H1 (cell line): ENCODE data around the gene NEURL1. TPM values are rescaled to one million over a fixed set of nuclear protein-coding genes. Genes with fewer than 3 reads are reported as not detected.

Source experiments
- CTCF ChIA-PET: fragments of 300-600 bp; sonication (Branson Sonifier 250); formaldehyde crosslinking; loops from one replicate; lab custom pipeline; 2021; ENCODE audit not compliant: partially characterized antibody; lab: Charles Lee
- POLR2A ChIA-PET: fragments of 300-600 bp; sonication (Branson Sonifier 250); formaldehyde crosslinking; loops from one replicate; lab custom pipeline; 2021; ENCODE audit warnings: inconsistent platforms; ENCODE audit not compliant: partially characterized antibody; lab: Charles Lee
- DNase-seq, 2 experiments: peaks; one replicate each; pipeline versions ENCODE4 v3.0.0 to v3.0.0-alpha.2; 2010 to 2022; ENCODE audit warnings: low spot score in 2 of 2, low read depth in 1 of 2, mixed read lengths in 1 of 2
- FAIRE-seq: peaks from 2 replicates; lab custom pipeline; 2011; peaks lifted over from hg19 to GRCh38; lab: Jason Lieb, UNC
- H2AFZ ChIP-seq: 2 replicates; pipeline ENCODE4 v1.8.1; 2012; ENCODE audit warnings: low read length, inconsistent platforms
- H2AK5ac ChIP-seq: 2 replicates; pipeline ENCODE4 v1.6.1; 2013; ENCODE audit warnings: low read depth, low read length
- H2BK120ac ChIP-seq: replicated peaks from 2 replicates; pipeline ENCODE3; 2013; ENCODE audit warnings: low read depth, low read length, inconsistent platforms
- H2BK12ac ChIP-seq: 2 replicates; pipeline ENCODE4 v1.6.1; 2013; ENCODE audit warnings: low read depth, low read length
- H2BK15ac ChIP-seq: 2 replicates; pipeline ENCODE4 v1.6.1; 2013; ENCODE audit warnings: low read length
- H2BK20ac ChIP-seq: 2 replicates; pipeline ENCODE4 v1.6.1; 2013; ENCODE audit warnings: low read length
- H2BK5ac ChIP-seq: 2 replicates; pipeline ENCODE4 v1.6.1; 2013; ENCODE audit warnings: low read depth, low read length
- H3K14ac ChIP-seq: 2 replicates; pipeline ENCODE4 v1.6.1; 2013; ENCODE audit warnings: inconsistent platforms; ENCODE audit not compliant: insufficient read length
- H3K18ac ChIP-seq: 2 replicates; pipeline ENCODE4 v1.6.1; 2013; ENCODE audit warnings: low read length; ENCODE audit errors: extremely low read depth
- H3K23ac ChIP-seq: 2 replicates; pipeline ENCODE4 v1.6.1; 2013; ENCODE audit warnings: inconsistent platforms; ENCODE audit not compliant: insufficient read length
- H3K23me2 ChIP-seq: 2 replicates; pipeline ENCODE4 v1.6.1; 2013; ENCODE audit warnings: low read depth, low read length
- H3K27ac ChIP-seq: 2 replicates; pipeline ENCODE4 v1.6.1; 2011; ENCODE audit warnings: low read depth, low read length, inconsistent platforms
- H3K27me3 ChIP-seq, 4 experiments: replicated peaks in 1 of 4; 1 replicate in 1 of 4; 2 replicates in 3 of 4; pipeline versions ENCODE4 v1.6.1 to v1.8.1; 2011 to 2013; ENCODE audit warnings: low read length in 3 of 4, mild to moderate bottlenecking in 3 of 4, inconsistent platforms in 2 of 4, mixed read lengths in 2 of 4, moderate library complexity in 1 of 4; ENCODE audit not compliant: control insufficient read depth in 3 of 4, insufficient read depth in 3 of 4; ENCODE audit errors: extremely low read depth in 1 of 4
- H3K36me3 ChIP-seq, 4 experiments: 2 replicates each; pipeline versions ENCODE4 v1.6.1 to v1.8.1; 2011 to 2013; ENCODE audit warnings: mild to moderate bottlenecking in 4 of 4, low read length in 3 of 4, moderate library complexity in 2 of 4, control low read depth in 1 of 4, inconsistent platforms in 1 of 4; ENCODE audit not compliant: insufficient read depth in 4 of 4, control insufficient read depth in 2 of 4
- H3K4ac ChIP-seq: replicated peaks from 2 replicates; pipeline ENCODE3; 2013; ENCODE audit warnings: low read length, low read depth, mixed read lengths, inconsistent platforms; ENCODE audit not compliant: insufficient read length
- H3K4me1 ChIP-seq, 4 experiments: replicated peaks in 1 of 4; 1 replicate in 1 of 4; 2 replicates in 3 of 4; pipeline versions ENCODE4 v1.6.1 to v1.8.1; 2011 to 2013; ENCODE audit warnings: low read length in 3 of 4, inconsistent platforms in 2 of 4, mixed read lengths in 1 of 4; ENCODE audit not compliant: insufficient read depth in 4 of 4, control insufficient read depth in 3 of 4
- H3K4me2 ChIP-seq, 2 experiments: 2 replicates each; pipeline versions ENCODE4 v1.6.1 to v1.8.1; 2011 to 2013; ENCODE audit warnings: low read depth in 2 of 2, low read length in 2 of 2, control low read depth in 1 of 2, inconsistent platforms in 1 of 2, mild to moderate bottlenecking in 1 of 2; ENCODE audit not compliant: insufficient read depth in 1 of 2
- H3K4me3 ChIP-seq, 4 experiments: fragments of 200-600, 300-600 bp in 1 of 4; sonication (generic), shearing (Covaris generic), sonication (Bioruptor Twin) in 1 of 4; 2 replicates each; pipeline versions ENCODE4 v1.5.1 to v1.8.1; 2011 to 2016; ENCODE audit warnings: low read length in 4 of 4, low read depth in 3 of 4, control low read depth in 2 of 4, inconsistent platforms in 2 of 4, mild to moderate bottlenecking in 2 of 4, mixed read lengths in 1 of 4, moderate library complexity in 1 of 4; ENCODE audit not compliant: insufficient read depth in 2 of 4; ENCODE audit errors: extremely low read depth in 1 of 4
- H3K56ac ChIP-seq: replicated peaks from 2 replicates; pipeline ENCODE3; 2013; ENCODE audit warnings: low read depth, mild to moderate bottlenecking, mixed read lengths, low read length, inconsistent platforms; ENCODE audit not compliant: insufficient read length
- H3K79me1 ChIP-seq: 2 replicates; pipeline ENCODE4 v1.6.1; 2013; ENCODE audit warnings: low read depth, low read length, control low read depth
- H3K79me2 ChIP-seq, 2 experiments: 2 replicates each; pipeline versions ENCODE4 v1.6.1 to v1.8.1; 2012 to 2013; ENCODE audit warnings: low read length in 2 of 2, mild to moderate bottlenecking in 2 of 2, inconsistent platforms in 1 of 2; ENCODE audit not compliant: insufficient read depth in 2 of 2, control insufficient read depth in 1 of 2
- H3K9ac ChIP-seq, 4 experiments: replicated peaks in 1 of 4; 1 replicate in 1 of 4; 2 replicates in 3 of 4; pipeline versions ENCODE4 v1.6.1 to v1.8.1; 2011 to 2013; ENCODE audit warnings: low read depth in 3 of 4, low read length in 3 of 4, control low read depth in 2 of 4, mild to moderate bottlenecking in 2 of 4, moderate library complexity in 2 of 4, inconsistent platforms in 1 of 4; ENCODE audit errors: extremely low read depth in 1 of 4
- H3K9me3 ChIP-seq, 2 experiments: 2 replicates each; pipeline versions ENCODE4 v1.6.1 to v1.8.1; 2012 to 2013; ENCODE audit warnings: mild to moderate bottlenecking in 2 of 2, moderate library complexity in 2 of 2, control low read depth in 1 of 2, inconsistent platforms in 1 of 2, low read depth in 1 of 2, low read length in 1 of 2, mixed read lengths in 1 of 2; ENCODE audit not compliant: insufficient read depth in 2 of 2
- H4K20me1 ChIP-seq, 2 experiments: replicated peaks in 1 of 2; 2 replicates each; pipeline versions ENCODE3 to v1.8.1; 2011 to 2013; ENCODE audit warnings: inconsistent platforms in 2 of 2, low read length in 2 of 2, mild to moderate bottlenecking in 1 of 2; ENCODE audit not compliant: insufficient read depth in 2 of 2, control insufficient read depth in 1 of 2
- H4K5ac ChIP-seq: 2 replicates; pipeline ENCODE4 v1.6.1; 2013; ENCODE audit warnings: low read length, low read depth, mixed read lengths, inconsistent platforms; ENCODE audit not compliant: insufficient read length
- H4K8ac ChIP-seq: 2 replicates; pipeline ENCODE4 v1.8.0; 2013; ENCODE audit warnings: mild to moderate bottlenecking, moderate library complexity, low read length, inconsistent platforms; ENCODE audit not compliant: insufficient read depth; ENCODE audit errors: extremely low read depth
- H4K91ac ChIP-seq: replicated peaks from 2 replicates; pipeline ENCODE3; 2013; ENCODE audit warnings: low read length, mixed read lengths, inconsistent platforms; ENCODE audit not compliant: insufficient read length
- BCL11A ChIP-seq, 2 experiments: IDR thresholded peaks; one replicate each; pipeline ENCODE4 v1.6.1; 2011; ENCODE audit warnings: low read depth in 2 of 2, low read length in 2 of 2, mild to moderate bottlenecking in 2 of 2
- CBX8 ChIP-seq: fragments of 300-800, 300-1000 bp; sonication (generic); IDR thresholded peaks from 2 replicates; pipeline ENCODE4 v1.7.1; 2016; ENCODE audit warnings: low read depth, low read length, borderline replicate concordance
- CEBPB ChIP-seq: IDR thresholded peaks from 2 replicates; pipeline ENCODE4 v1.6.1; 2012; ENCODE audit warnings: low read depth, low read length
- FOSL1 ChIP-seq: IDR thresholded peaks from 2 replicates; pipeline ENCODE4 v1.6.1; 2011; ENCODE audit warnings: mild to moderate bottlenecking, low read depth, low read length, moderate library complexity; ENCODE audit not compliant: insufficient read depth
- JUN ChIP-seq: IDR thresholded peaks from 2 replicates; pipeline ENCODE4 v1.6.1; 2011; ENCODE audit warnings: low read depth, mild to moderate bottlenecking, improper control_type of control experiment, low read length
- KDM1A ChIP-seq: fragments of 200-600, 300-600 bp; sonication (generic); IDR thresholded peaks from 2 replicates; pipeline ENCODE4 v1.7.1; 2016; ENCODE audit warnings: mild to moderate bottlenecking, low read length, borderline replicate concordance
- KDM4A ChIP-seq: IDR thresholded peaks from one replicate; pipeline ENCODE4 v1.7.1; 2012; ENCODE audit warnings: low read depth, mild to moderate bottlenecking, moderate library complexity, low read length, inconsistent platforms; ENCODE audit not compliant: severe bottlenecking
- KDM5A ChIP-seq: fragments of 200-600 bp; IDR thresholded peaks from 2 replicates; pipeline ENCODE4 v1.7.1; 2012; ENCODE audit warnings: mild to moderate bottlenecking, low read length, inconsistent platforms, mixed read lengths
- MAFK ChIP-seq: IDR thresholded peaks from 2 replicates; pipeline ENCODE4 v1.6.1; 2012; ENCODE audit warnings: low read depth, mild to moderate bottlenecking, improper control_type of control experiment, low read length
- NRF1 ChIP-seq: IDR thresholded peaks from 2 replicates; pipeline ENCODE4 v1.6.1; 2011; ENCODE audit warnings: mild to moderate bottlenecking, low read depth, low read length, improper control_type of control experiment
- POU5F1 ChIP-seq: IDR thresholded peaks from 2 replicates; pipeline ENCODE4 v1.6.1; 2011; ENCODE audit warnings: low read depth, mild to moderate bottlenecking, low read length, moderate library complexity
- SIX5 ChIP-seq: IDR thresholded peaks from 2 replicates; pipeline ENCODE4 v1.6.1; 2011; ENCODE audit warnings: mild to moderate bottlenecking, low read depth, low read length
- SP4 ChIP-seq: IDR thresholded peaks from 2 replicates; pipeline ENCODE4 v1.6.1; 2012; ENCODE audit warnings: low read length, inconsistent platforms
- SRF ChIP-seq: IDR thresholded peaks from 2 replicates; pipeline ENCODE4 v1.6.1; 2011; ENCODE audit warnings: mild to moderate bottlenecking, low read depth, low read length, moderate library complexity
- WGBS, 2 experiments: shearing (Covaris generic) in 1 of 2; methylation state at CpG; one replicate each; pipeline versions ENCODE4 v1.1.6 to v1.1.7; 2013 to 2015; ENCODE audit warnings: low lambda C conversion rate in 2 of 2, mixed read lengths in 2 of 2, inconsistent platforms in 1 of 2, low coverage in 1 of 2, missing lambda C conversion rate in 1 of 2; ENCODE audit not compliant: insufficient replicate concordance in 2 of 2, insufficient coverage in 1 of 2, insufficient read length in 1 of 2; ENCODE audit errors: extremely low coverage in 1 of 2, missing lambda C conversion rate in 1 of 2; 5-methylcytosine and 5-hydroxymethylcytosine counted together
- polyA plus RNA-seq, 7 experiments: library from polyadenylated mRNA; depleted of rRNA in 3 of 7; stranded (reverse) in 5 of 7; unstranded in 2 of 7; fragments of >200 nt in 5 of 7; fragments of 200-250 nt in 2 of 7; gene quantifications; 1 replicate in 5 of 7; 2 replicates in 1 of 7; 4 replicates in 1 of 7; pipeline versions ENCODE4 v1.2.1 to v1.2.3, GENCODE V29; 2011 to 2013; ENCODE audit warnings: missing spikeins in 2 of 7, mixed read lengths in 2 of 7
- total RNA-seq: library from RNA; stranded (reverse); fragmentation: NEBNext Ultra II Directional; extraction: Animal tissue kit (Norgen Biotek cat#: 25700); gene quantifications from 2 replicates; pipeline ENCODE4 v1.2.1, GENCODE V29; 2021
- TF ChIP-seq, protein P1 (sequence below): IDR thresholded peaks from 2 replicates; pipeline ENCODE4 v1.6.1; 2012; ENCODE audit warnings: inconsistent platforms

Gene NEURL1
- total and polyA plus RNA-seq, 2 of the 8 experiments (the other 6 are each of a cell fraction or from before 2014, with no cell fraction given): 0.54 to 0.58 TPM

DNA sequence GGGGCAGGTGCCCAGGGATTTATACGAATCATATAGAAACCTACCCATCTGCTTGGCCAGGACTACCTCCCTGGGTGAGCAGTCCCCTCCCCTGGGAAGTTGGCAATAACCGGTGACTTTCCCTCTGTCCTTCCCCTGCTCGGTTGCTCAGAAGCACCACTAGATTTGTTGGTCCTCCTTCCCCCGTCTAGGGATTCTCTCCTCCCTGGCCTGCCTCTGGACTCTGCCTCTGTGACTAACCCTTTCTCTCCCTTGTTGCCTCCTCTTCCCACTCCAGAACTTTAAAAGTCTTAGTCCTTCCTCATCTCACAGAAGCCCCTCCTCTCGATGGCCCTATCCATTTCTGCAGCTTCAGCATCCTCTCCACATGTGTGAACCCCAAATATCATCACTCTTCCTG, 24.3 kb upstream of the NEURL1 start:
- no peak overlapping the region for H2BK12ac ChIP-seq
- H3K4me1 ChIP-seq: peaks cover 0 to 10% (median 2%) of the 10 kb centered on the region in 4 experiments; a peak in 1 of 7 replicates
- no peak overlapping the region for H3K27ac ChIP-seq
- no peak overlapping the region for H3K18ac ChIP-seq
- no peak overlapping the region for H3K4ac ChIP-seq
- FAIRE-seq (no peak), DNase-seq (no peak)
- no peaks in the 10 kb centered on the region for H4K20me1 ChIP-seq
- no peak overlapping the region for H4K91ac ChIP-seq
- H2BK5ac ChIP-seq: no peak overlapping the region; the same call in 1 of the 2 replicates
- no peaks in the 10 kb centered on the region for H3K79me2 ChIP-seq
- H4K5ac ChIP-seq: no peak overlapping the region
- no peak overlapping the region for H3K4me2 ChIP-seq
- H4K8ac ChIP-seq: no peak overlapping the region
- WGBS, 2 experiments: 86% methylated on average over 5 of the region's 5 CpGs; no CpG with 5 or more reads in 1 of the 2 experiments
- no peak overlapping the region for H3K23ac ChIP-seq
- H3K14ac ChIP-seq: no peak overlapping the region
- no peak overlapping the region for H2BK20ac ChIP-seq
- no peak overlapping the region for H3K9ac ChIP-seq
- no peaks in the 10 kb centered on the region for H3K9me3 ChIP-seq
- no peak overlapping the region for H2AK5ac ChIP-seq
- H3K36me3 ChIP-seq: no peaks in the 10 kb centered on the region
- H3K23me2 ChIP-seq: peaks cover 4% of the 10 kb centered on the region; the same call in 1 of the 2 replicates
- H3K27me3 ChIP-seq: no peaks in the 10 kb centered on the region
- no peak overlapping the region for H2AFZ ChIP-seq
- no peak overlapping the region for H2BK15ac ChIP-seq
- POLR2A ChIA-PET: interaction anchor here (1.1 kb wide), 1 partner anchor 15 kb away, joined by 3 read pairs; no protein-coding TSS in a partner anchor
- no peak overlapping the region for H2BK120ac ChIP-seq
- CTCF ChIA-PET: interaction anchor here (0.6 to 9.0 kb wide), 5 partner anchors 14 to 97 kb away, joined by 3 to 71 read pairs (median 3); no protein-coding TSS in a partner anchor
- H3K56ac ChIP-seq: no peak overlapping the region
- no peak overlapping the region for H3K4me3 ChIP-seq
- no peaks in the 10 kb centered on the region for H3K79me1 ChIP-seq
- TF ChIP-seq KDM1A: no peak
- TF ChIP-seq CBX8: no peak
- no peak for TF ChIP-seq SIX5
- no peak for TF ChIP-seq KDM5A
- TF ChIP-seq POU5F1: no peak
- no peak for TF ChIP-seq NRF1
- no peak for TF ChIP-seq BCL11A (IDR thresholded peaks at IDR 0.05; ENCODE audit: low read depth in 2 of 2, low read length in 2 of 2)
- no peak for TF ChIP-seq SP4
- TF ChIP-seq FOSL1: no peak
- no peak for TF ChIP-seq KDM4A
- no peak for TF ChIP-seq CEBPB
- TF ChIP-seq JUN: no peak
- TF ChIP-seq, protein P1, sequence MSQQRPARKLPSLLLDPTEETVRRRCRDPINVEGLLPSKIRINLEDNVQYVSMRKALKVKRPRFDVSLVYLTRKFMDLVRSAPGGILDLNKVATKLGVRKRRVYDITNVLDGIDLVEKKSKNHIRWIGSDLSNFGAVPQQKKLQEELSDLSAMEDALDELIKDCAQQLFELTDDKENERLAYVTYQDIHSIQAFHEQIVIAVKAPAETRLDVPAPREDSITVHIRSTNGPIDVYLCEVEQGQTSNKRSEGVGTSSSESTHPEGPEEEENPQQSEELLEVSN: no peak
- TF ChIP-seq SRF: no peak
- no peak for TF ChIP-seq MAFK
